Esophagus squamous epithelium (tissue), 5 donors: ENCODE measurements around the gene MPG. TPM values are rescaled to one million over a fixed set of nuclear protein-coding genes. Genes with fewer than 3 reads are reported as not detected.

Experiments
- DNase-seq: peaks from one replicate; lab custom pipeline; 2025; lab: John Stamatoyannopoulos, UW
- H3K27ac ChIP-seq, 4 donors: fragments of 200-600 bp; sonication (generic); one replicate each; pipeline ENCODE4 v1.5.1; 2016 to 2019; ENCODE audit warnings: mild to moderate bottlenecking in 1 of 4
- H3K27me3 ChIP-seq, 4 donors: fragments of 200-600 bp; sonication (generic); 1 replicate in 3 of 4; 2 replicates in 1 of 4; pipeline versions ENCODE4 v1.5.1 to v1.6.0; 2017 to 2021; ENCODE audit warnings: antibody characterized with exemption in 1 of 4
- H3K36me3 ChIP-seq, 3 donors: fragments of 200-600 bp; sonication (generic); one replicate each; pipeline ENCODE4 v1.5.1; 2016 to 2019
- H3K4me1 ChIP-seq, 3 donors: fragments of 200-600 bp; sonication (generic); one replicate each; pipeline ENCODE4 v1.5.1; 2017 to 2019
- H3K4me3 ChIP-seq, 4 donors: fragments of 200-600 bp; sonication (generic); 1 replicate in 3 of 4; 2 replicates in 1 of 4; pipeline ENCODE4 v1.5.1; 2016 to 2019; ENCODE audit warnings: mild to moderate bottlenecking in 2 of 4, moderate library complexity in 1 of 4
- H3K9me3 ChIP-seq, 3 donors: fragments of 200-600 bp; sonication (generic); one replicate each; pipeline ENCODE4 v1.5.1; 2016 to 2019
- POLR2A ChIP-seq, 4 donors: fragments of 450-650 bp; IDR thresholded peaks; one replicate each; pipeline ENCODE4 v1.6.1; 2017; ENCODE audit warnings: antibody characterized with exemption in 4 of 4, mild to moderate bottlenecking in 4 of 4, moderate library complexity in 3 of 4
- WGBS, 2 donors: methylation state at CpG; one replicate each; pipeline ENCODE4 v1.1.5; 2018; 5-methylcytosine and 5-hydroxymethylcytosine counted together
- intact Hi-C: fragments of 100-400 bp; cut with DNase I; formaldehyde crosslinking; loops from one replicate; pipeline ENCODE4 v1.15.0; 2022
- total RNA-seq, 4 donors: library from RNA; depleted of rRNA; stranded (reverse); fragments of >200 nt; gene quantifications; one replicate each; pipeline ENCODE4 v1.1.0, GENCODE V29; 2016
- TF ChIP-seq, protein P1 (sequence below), 6 experiments: fragments of 450-650 bp in 4 of 6; fragments of 200-600 bp in 2 of 6; sonication (generic) in 2 of 6; IDR thresholded peaks; one replicate each; pipeline ENCODE4 v1.5.1; 2016 to 2019; ENCODE audit warnings: antibody characterized with exemption in 6 of 6, mild to moderate bottlenecking in 4 of 6, moderate library complexity in 4 of 6
- donor health status: DM: yes; HTN: yes; CAD: no.

The MPG gene
- total RNA-seq, 4 donors from 2014 or later, result 47.4 to 72.1 (median 68.3) TPM

DNA sequence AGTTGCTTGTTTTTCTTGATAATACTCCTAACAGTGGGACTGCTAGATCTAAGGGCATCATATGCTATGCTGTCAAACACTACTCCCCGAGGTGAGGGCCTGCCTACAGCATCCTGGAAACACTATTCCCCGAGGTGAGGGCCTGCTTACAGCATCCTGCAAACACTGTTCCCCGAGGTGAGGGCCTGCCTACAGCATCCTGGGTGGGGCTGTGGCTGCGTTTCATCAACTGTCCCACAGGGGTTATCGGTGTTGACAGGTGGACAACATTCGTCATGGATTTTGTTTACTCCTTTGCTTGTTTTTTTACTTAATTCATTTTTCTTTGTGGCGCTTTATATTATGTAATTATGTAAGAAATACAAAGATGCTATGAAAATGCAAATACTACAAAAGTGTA lies 38.0 kb downstream of the MPG start:
- no peak for DNase-seq
- Histone ChIP-seq H3K9me3 (no peaks in the 10 kb centered on the region), H3K4me3 (no peak overlapping the region), H3K27ac (no peak overlapping the region), H3K27me3 (no peaks in the 10 kb centered on the region), H3K4me1 (peaks cover 0 to 28% (median 8%) of the 10 kb centered on the region in 3 donors), H3K36me3 (peaks cover 6 to 63% (median 12%) of the 10 kb centered on the region in 3 donors)
- TF ChIP-seq, protein P1, sequence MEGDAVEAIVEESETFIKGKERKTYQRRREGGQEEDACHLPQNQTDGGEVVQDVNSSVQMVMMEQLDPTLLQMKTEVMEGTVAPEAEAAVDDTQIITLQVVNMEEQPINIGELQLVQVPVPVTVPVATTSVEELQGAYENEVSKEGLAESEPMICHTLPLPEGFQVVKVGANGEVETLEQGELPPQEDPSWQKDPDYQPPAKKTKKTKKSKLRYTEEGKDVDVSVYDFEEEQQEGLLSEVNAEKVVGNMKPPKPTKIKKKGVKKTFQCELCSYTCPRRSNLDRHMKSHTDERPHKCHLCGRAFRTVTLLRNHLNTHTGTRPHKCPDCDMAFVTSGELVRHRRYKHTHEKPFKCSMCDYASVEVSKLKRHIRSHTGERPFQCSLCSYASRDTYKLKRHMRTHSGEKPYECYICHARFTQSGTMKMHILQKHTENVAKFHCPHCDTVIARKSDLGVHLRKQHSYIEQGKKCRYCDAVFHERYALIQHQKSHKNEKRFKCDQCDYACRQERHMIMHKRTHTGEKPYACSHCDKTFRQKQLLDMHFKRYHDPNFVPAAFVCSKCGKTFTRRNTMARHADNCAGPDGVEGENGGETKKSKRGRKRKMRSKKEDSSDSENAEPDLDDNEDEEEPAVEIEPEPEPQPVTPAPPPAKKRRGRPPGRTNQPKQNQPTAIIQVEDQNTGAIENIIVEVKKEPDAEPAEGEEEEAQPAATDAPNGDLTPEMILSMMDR (IDR thresholded peaks at IDR 0.05), result no peak
- TF ChIP-seq POLR2A (IDR thresholded peaks at IDR 0.05), result no peak
- intact Hi-C loops, result no loop called here
- 69 to 76% methylated on average over 6 to 7 of the region's 7 CpGs for whole genome bisulfite sequencing, 2 donors

DNA sequence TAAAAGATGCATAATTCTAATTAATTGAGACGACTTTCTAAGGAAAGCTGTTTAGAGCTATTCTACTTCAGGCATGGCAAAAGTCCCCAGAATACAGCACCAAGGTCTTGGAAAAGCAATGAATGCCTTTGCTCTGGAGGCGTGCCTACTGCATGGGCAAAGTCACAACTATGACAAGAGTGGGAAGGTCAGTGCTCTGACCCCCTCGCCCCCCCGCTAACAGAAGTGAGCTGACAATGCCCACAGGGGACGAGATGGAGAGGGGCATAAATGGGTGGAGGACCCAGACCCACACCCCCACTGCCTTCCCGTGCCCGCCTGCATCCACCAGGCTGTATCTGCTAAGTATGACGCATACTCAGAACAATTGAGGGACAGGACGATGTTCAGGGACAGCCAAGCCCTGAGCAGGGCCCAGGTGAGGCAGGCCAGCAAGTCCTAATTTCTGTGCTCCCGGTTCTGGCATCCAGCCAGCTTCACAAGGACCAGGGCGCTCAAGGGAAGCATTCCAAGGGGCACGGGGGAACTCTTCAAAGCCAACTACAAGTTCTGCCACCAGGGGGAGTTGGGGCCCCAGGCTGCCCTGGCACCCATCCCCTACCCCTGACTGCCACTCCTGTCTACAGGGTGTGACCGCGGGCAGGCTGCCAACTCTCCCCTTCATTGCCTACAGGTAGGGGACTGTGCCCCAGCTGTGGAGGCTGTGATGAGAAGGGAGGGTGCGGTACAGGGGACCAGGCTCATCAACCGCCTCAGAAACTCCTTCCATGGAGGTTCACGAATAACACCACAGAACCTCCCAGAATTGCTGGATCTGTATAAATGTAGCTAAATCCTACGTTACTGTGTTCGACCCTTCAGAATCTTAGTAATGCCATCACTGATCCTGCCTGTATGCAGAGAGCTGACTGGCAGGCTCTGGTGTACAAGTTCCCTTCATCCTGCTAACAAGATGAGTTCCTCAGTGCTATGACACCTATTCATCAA lies 39.6 kb downstream of the MPG start:
- no peak for TF ChIP-seq POLR2A (IDR thresholded peaks at IDR 0.05)
- TF ChIP-seq, protein P1 (IDR thresholded peaks at IDR 0.05), result peak; percentile 31 to 70 (median 54)
- intact Hi-C loops, result no loop called here
- H3K4me1 ChIP-seq, result peaks cover 0 to 28% (median 8%) of the 10 kb centered on the region in 3 donors
- H3K27me3 ChIP-seq, result no peaks in the 10 kb centered on the region
- H3K36me3 ChIP-seq, result peaks cover 0 to 55% (median 0%) of the 10 kb centered on the region in 3 donors
- 58 to 60% methylated on average over 12 to 15 of the region's 19 CpGs for WGBS, 2 donors
- no peak for DNase-seq
- H3K9me3 ChIP-seq, result no peaks in the 10 kb centered on the region
- H3K4me3 ChIP-seq, result no peak overlapping the region
- H3K27ac ChIP-seq, result no peak overlapping the region

DNA sequence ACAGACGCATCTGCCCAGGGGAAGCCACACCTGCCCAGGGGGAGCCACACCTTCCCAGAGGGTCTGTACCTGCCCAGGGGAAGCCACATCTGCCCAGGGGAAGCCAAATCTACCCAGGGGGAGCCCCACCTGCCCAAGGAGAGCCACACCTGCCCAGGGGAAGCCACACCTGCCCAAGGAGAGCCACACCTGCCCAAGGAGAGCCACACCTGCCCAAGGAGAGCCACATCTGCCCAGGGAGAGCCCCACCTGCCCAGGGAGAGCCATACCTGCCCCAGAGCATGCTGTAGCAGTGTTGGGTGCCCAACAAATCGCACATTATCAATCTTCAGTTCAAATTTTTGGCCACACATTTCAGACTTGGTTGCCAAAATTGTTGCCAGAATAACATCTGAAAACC lies 40.8 kb downstream of the MPG start:
- intact Hi-C loops, result no loop called here
- Histone ChIP-seq H3K27me3 (no peaks in the 10 kb centered on the region), H3K9me3 (no peaks in the 10 kb centered on the region), H3K4me1 (peaks cover 0 to 22% (median 4%) of the 10 kb centered on the region in 3 donors), H3K36me3 (peaks cover 0 to 58% (median 0%) of the 10 kb centered on the region in 3 donors), H3K27ac (no peak overlapping the region), H3K4me3 (no peak overlapping the region)
- DNase-seq, result no peak
- TF ChIP-seq POLR2A (IDR thresholded peaks at IDR 0.05), result no peak
- TF ChIP-seq, protein P1 (IDR thresholded peaks at IDR 0.05), result no peak
- 80% methylated on average over 1 of the region's 2 CpGs; no CpG with 5 or more reads in 1 of the 2 donors for WGBS, 2 donors

DNA sequence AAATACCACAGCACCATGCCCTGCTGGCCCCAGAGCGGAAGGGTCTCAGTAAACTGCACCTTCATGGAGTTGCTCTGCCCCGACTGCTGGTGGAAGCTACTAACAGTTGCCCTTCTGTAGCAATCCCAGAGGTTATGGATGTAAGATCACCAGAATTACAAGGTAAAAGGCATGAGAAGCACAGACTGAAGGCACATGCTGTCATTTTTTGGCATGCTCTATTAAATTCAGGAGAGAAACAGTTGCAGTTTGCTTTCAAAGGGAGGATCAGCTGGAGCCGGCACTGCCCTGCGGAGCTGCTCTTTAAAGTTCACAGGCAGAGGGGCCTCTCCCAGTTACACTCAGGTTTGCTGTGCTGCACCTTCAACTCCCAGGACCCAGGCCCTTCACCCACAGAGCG lies 41.3 kb downstream of the MPG start:
- DNase-seq, result no peak
- intact Hi-C loops, result no loop called here
- H3K27me3 ChIP-seq, result no peaks in the 10 kb centered on the region
- no peaks in the 10 kb centered on the region for H3K9me3 ChIP-seq
- H3K36me3 ChIP-seq, result peaks cover 0 to 56% (median 0%) of the 10 kb centered on the region in 3 donors
- peaks cover 0 to 22% (median 4%) of the 10 kb centered on the region in 3 donors for H3K4me1 ChIP-seq
- H3K27ac ChIP-seq, result no peak overlapping the region
- TF ChIP-seq, protein P1 (IDR thresholded peaks at IDR 0.05), result no peak
- no peak for TF ChIP-seq POLR2A (IDR thresholded peaks at IDR 0.05)
- H3K4me3 ChIP-seq, result no peak overlapping the region
- 98% methylated on average over 4 of the region's 5 CpGs; no CpG with 5 or more reads in 1 of the 2 donors for WGBS, 2 donors
